ENCODE data around the gene RUBCNL.

- TF ChIP-seq CTCF (IDR thresholded peaks at IDR 0.05; ENCODE audit: low read depth, low read length) (no peak), EZH2phosphoT487 (IDR thresholded peaks at IDR 0.05; ENCODE audit: low read depth) (no peak)
Observed at GRCh38 chr13:46327246-46327645, 59.8 kb downstream of the RUBCNL start.
